Measurements from ENCODE around the gene MYL6B. TPM values are rescaled to one million over a fixed set of nuclear protein-coding genes. Genes with fewer than 3 reads are reported as not detected.
A peak's percentile ranks its signal among the peaks of the same experiment; 100 is the strongest.

The MYL6B gene
- total RNA-seq, 1 donor from 2014 or later = 54.1 TPM

GRCh38 chr12:56126732-56127239 lies 25.6 kb upstream of the MYL6B start:
- intact Hi-C loops (cut with micrococcal nuclease) = no loop called here
- TF ChIP-seq, protein P1, sequence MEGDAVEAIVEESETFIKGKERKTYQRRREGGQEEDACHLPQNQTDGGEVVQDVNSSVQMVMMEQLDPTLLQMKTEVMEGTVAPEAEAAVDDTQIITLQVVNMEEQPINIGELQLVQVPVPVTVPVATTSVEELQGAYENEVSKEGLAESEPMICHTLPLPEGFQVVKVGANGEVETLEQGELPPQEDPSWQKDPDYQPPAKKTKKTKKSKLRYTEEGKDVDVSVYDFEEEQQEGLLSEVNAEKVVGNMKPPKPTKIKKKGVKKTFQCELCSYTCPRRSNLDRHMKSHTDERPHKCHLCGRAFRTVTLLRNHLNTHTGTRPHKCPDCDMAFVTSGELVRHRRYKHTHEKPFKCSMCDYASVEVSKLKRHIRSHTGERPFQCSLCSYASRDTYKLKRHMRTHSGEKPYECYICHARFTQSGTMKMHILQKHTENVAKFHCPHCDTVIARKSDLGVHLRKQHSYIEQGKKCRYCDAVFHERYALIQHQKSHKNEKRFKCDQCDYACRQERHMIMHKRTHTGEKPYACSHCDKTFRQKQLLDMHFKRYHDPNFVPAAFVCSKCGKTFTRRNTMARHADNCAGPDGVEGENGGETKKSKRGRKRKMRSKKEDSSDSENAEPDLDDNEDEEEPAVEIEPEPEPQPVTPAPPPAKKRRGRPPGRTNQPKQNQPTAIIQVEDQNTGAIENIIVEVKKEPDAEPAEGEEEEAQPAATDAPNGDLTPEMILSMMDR (IDR thresholded peaks at IDR 0.05; ENCODE audit: borderline replicate concordance) = no peak
- Histone ChIP-seq H3K4me1 (peaks cover 76% of the 10 kb centered on the region), H3K27ac (replicated peaks) (peak overlapping the region; percentile 91), H3K4me3 (peak overlapping the region; percentile 89), H3K36me3 (peaks cover 21% of the 10 kb centered on the region), H3K9me3 (replicated peaks) (no peaks in the 10 kb centered on the region), H3K27me3 (ENCODE audit: low read depth) (no peaks in the 10 kb centered on the region)
- DNase-seq = no peak

GRCh38 chr12:56127485-56127887 lies 24.9 kb upstream of the MYL6B start:
- intact Hi-C loops (cut with micrococcal nuclease) = no loop called here
- DNase-seq = no peak
- H3K9me3 ChIP-seq (replicated peaks) = no peaks in the 10 kb centered on the region
- H3K27me3 ChIP-seq (ENCODE audit: low read depth) = no peaks in the 10 kb centered on the region
- peaks cover 24% of the 10 kb centered on the region for H3K36me3 ChIP-seq
- peak overlapping the region; percentile 91 for H3K27ac ChIP-seq (replicated peaks)
- H3K4me3 ChIP-seq = peak overlapping the region; percentile 89
- H3K4me1 ChIP-seq = peaks cover 69% of the 10 kb centered on the region
- TF ChIP-seq, protein P1 (IDR thresholded peaks at IDR 0.05; ENCODE audit: borderline replicate concordance) = no peak

DNA sequence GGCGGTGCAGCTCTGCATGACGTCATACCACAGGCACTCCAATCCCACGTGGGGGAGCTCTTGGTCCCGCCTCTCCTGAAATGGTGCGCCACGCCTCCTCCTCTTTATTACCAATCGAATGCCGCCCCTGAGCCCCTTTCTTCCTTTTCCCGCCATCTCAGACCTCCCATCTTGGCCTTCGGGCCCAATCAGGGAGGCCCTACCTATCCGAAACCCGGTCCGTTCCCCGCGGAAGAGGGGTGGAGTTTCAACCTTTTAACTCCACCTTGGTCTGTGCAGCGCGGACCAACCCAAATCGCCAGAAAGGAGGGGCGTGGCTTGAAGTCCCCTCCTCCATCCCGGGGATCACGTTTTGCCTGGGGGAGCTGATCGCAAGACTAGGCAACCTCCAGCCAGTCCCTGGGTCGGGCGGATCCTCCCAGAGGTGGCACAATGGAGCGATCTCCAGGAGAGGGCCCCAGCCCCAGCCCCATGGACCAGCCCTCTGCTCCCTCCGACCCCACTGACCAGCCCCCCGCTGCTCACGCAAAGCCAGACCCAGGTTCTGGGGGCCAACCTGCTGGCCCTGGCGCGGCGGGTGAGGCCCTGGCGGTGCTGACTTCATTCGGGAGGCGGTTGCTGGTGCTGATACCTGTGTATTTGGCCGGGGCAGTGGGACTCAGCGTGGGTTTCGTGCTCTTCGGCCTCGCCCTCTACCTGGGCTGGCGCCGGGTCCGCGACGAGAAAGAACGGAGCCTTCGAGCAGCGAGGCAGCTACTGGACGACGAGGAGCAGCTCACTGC lies 24.3 kb upstream of the MYL6B start, which contains the start of gene ESYT1:
Gene ESYT1, plus strand, starts transcription at position 380 of the 782 bp plus-strand sequence. Its CDS starts 53 bp downstream, at position 433.
- Histone ChIP-seq H3K27me3 (ENCODE audit: low read depth) (no peaks in the 10 kb centered on the region), H3K27ac (replicated peaks) (peak within 1 kb of the TSS; percentile 91), H3K4me3 (peak within 1 kb of the TSS; percentile 89), H3K9me3 (replicated peaks) (no peaks in the 10 kb centered on the region), H3K36me3 (peaks cover 30% of the 10 kb centered on the region), H3K4me1 (peaks cover 63% of the 10 kb centered on the region)
- DNase-seq = peak; percentile 98
- TF ChIP-seq, protein P1 (IDR thresholded peaks at IDR 0.05; ENCODE audit: borderline replicate concordance) = no peak
- intact Hi-C loops (cut with micrococcal nuclease) = no loop called here

DNA sequence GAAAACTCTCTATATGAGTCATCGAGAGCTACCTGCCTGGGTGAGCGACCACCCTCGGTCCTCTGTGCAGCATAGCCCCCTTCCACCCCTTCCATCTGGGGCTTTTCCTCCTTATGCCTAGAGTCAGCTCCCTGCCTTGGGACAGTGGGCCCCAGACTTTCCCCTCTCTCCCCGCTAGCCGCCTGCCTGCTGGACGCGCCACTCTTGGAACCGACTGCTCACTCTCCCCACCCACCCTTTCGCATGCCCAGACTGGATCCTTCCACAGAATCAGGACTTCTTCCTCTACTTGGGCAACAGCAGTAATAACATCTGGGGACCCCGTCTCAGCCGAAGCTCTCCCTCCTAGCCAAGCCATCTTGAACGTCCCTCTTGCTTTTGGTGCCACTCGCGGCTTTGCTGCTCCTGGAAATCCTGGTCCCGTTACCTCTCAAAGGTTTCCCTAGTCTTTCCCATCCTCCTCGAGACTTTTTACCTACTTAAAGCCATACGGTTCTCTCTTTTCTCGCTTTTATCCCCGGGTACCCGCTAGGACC lies 23.6 kb upstream of the MYL6B start:
- Histone ChIP-seq H3K27ac (replicated peaks) (peak overlapping the region; percentile 91), H3K27me3 (ENCODE audit: low read depth) (no peaks in the 10 kb centered on the region), H3K9me3 (replicated peaks) (no peaks in the 10 kb centered on the region), H3K4me1 (peaks cover 57% of the 10 kb centered on the region), H3K4me3 (peak overlapping the region; percentile 89), H3K36me3 (peaks cover 36% of the 10 kb centered on the region)
- intact Hi-C loops (cut with micrococcal nuclease) = no loop called here
- TF ChIP-seq, protein P1 (IDR thresholded peaks at IDR 0.05; ENCODE audit: borderline replicate concordance) = no peak
- no peak for DNase-seq

DNA sequence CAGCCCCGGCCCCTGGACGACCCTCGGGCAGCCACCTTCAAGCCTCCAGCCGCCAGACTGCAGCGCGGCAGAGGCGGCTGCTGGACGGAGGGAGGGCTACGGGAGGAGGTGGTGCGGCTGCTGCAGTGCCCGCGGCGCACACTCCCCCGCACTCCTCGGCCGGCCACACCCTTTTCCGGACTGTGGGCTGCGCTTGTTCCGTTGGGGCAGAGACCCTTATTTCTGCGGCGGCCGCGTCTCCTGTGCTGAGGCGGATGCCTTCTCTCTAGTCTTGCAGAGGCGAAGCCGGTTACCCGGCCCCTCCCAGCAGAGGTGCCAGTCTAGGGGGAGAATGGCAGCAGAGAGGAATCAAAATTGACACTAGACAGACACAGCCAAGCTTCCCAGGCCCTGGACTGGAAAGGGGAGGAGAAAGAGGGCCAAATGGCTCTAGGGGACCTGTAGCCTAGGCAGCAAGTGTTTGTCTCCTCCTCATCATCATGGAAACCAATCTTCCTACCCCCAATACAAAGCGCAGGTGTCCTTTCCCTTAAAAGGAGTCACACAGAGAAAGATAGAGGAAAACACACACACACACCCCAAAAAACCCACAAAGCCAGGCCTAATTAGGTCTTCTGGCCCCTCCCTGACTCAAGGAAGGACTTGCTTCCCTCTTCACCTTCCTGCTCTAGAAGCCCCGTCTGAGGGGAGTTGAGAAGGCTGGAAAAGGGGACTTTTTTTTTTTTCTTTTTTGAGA lies 23.0 kb upstream of the MYL6B start:
- Histone ChIP-seq H3K9me3 (replicated peaks) (no peaks in the 10 kb centered on the region), H3K36me3 (peaks cover 43% of the 10 kb centered on the region), H3K4me1 (peaks cover 53% of the 10 kb centered on the region), H3K27ac (replicated peaks) (peak overlapping the region; percentile 91), H3K4me3 (peak overlapping the region; percentile 89), H3K27me3 (ENCODE audit: low read depth) (no peaks in the 10 kb centered on the region)
- intact Hi-C loops (cut with micrococcal nuclease) = no loop called here
- peak; percentile 65 for DNase-seq
- TF ChIP-seq, protein P1 (IDR thresholded peaks at IDR 0.05; ENCODE audit: borderline replicate concordance) = no peak

All from left ventricle myocardium inferior (tissue), 1 donor.